Neural progenitor cell (in vitro differentiated cells): Measurements from ENCODE around the gene PLCH2. TPM values are rescaled to one million over a fixed set of nuclear protein-coding genes. Genes with fewer than 3 reads are reported as not detected.

Experiments used
- DNase-seq: peaks from one replicate; pipeline ENCODE4 v3.0.0-alpha.2; 2016; ENCODE audit warnings: low spot score
- H2AFZ ChIP-seq: fragments of 200-600 bp; sonication (generic); replicated peaks from 2 replicates; pipeline ENCODE4 v1.6.1; 2016; ENCODE audit warnings: antibody characterized with exemption
- H3F3A ChIP-seq: fragments of 200-600 bp; sonication (generic); 2 replicates; pipeline ENCODE4 v1.6.1; 2016; ENCODE audit warnings: antibody characterized with exemption, low read depth
- H3K27ac ChIP-seq: fragments of 200-600 bp; sonication (generic); 2 replicates; pipeline ENCODE4 v1.5.1; 2016; ENCODE audit warnings: mild to moderate bottlenecking
- H3K27me3 ChIP-seq: fragments of 200-600 bp; sonication (generic); 2 replicates; pipeline ENCODE4 v1.6.1; 2016; ENCODE audit warnings: mild to moderate bottlenecking, moderate library complexity
- H3K36me3 ChIP-seq: fragments of 200-600 bp; sonication (generic); 2 replicates; pipeline ENCODE4 v1.5.1; 2016
- H3K4me1 ChIP-seq: fragments of 200-600 bp; sonication (generic); 2 replicates; pipeline ENCODE4 v1.6.1; 2016; ENCODE audit warnings: mixed run types
- H3K4me2 ChIP-seq: fragments of 200-600 bp; sonication (generic); 2 replicates; pipeline ENCODE4 v1.6.1; 2016
- H3K4me3 ChIP-seq: fragments of 200-600 bp; sonication (generic); 2 replicates; pipeline ENCODE4 v1.5.1; 2016
- H3K79me2 ChIP-seq: fragments of 200-600 bp; sonication (generic); 2 replicates; pipeline ENCODE4 v1.6.1; 2016; ENCODE audit warnings: low read depth
- H3K9ac ChIP-seq: fragments of 200-600 bp; sonication (generic); 2 replicates; pipeline ENCODE4 v1.6.1; 2016
- H3K9me3 ChIP-seq: fragments of 200-600 bp; sonication (generic); 2 replicates; pipeline ENCODE4 v1.5.1; 2016; ENCODE audit warnings: low read depth
- H4K20me1 ChIP-seq: fragments of 200-600 bp; sonication (generic); 2 replicates; pipeline ENCODE4 v1.6.1; 2016; ENCODE audit warnings: low read depth
- H3K27ac Mint-ChIP-seq: 3 replicates; pipeline ENCODE4 v1.8.0; 2021; ENCODE audit warnings: mixed read lengths
- H3K27me3 Mint-ChIP-seq: 2 replicates; pipeline ENCODE4 v1.8.0; 2022; ENCODE audit warnings: low read depth, mild to moderate bottlenecking, inconsistent platforms, moderate library complexity, mixed read lengths; ENCODE audit not compliant: insufficient read depth
- H3K36me3 Mint-ChIP-seq: 3 replicates; pipeline ENCODE4 v1.8.0; 2021; ENCODE audit warnings: mixed read lengths
- H3K4me1 Mint-ChIP-seq: 3 replicates; pipeline ENCODE4 v1.8.0; 2021; ENCODE audit warnings: mixed read lengths
- H3K4me3 Mint-ChIP-seq: 3 replicates; pipeline ENCODE4 v1.8.0; 2021; ENCODE audit warnings: mild to moderate bottlenecking, moderate library complexity, mixed read lengths
- H3K9me3 Mint-ChIP-seq: 3 replicates; pipeline ENCODE4 v1.8.0; 2020; ENCODE audit warnings: mixed read lengths
- CTCF ChIP-seq: fragments of 200-600 bp; sonication (generic); IDR thresholded peaks from 2 replicates; pipeline ENCODE4 v1.5.1; 2017; ENCODE audit warnings: antibody characterized with exemption, mild to moderate bottlenecking
- EZH2 ChIP-seq: fragments of 200-600 bp; sonication (generic); IDR thresholded peaks from 2 replicates; pipeline ENCODE4 v1.6.1; 2017; ENCODE audit warnings: antibody characterized with exemption, mild to moderate bottlenecking, moderate library complexity
- EZH2phosphoT487 ChIP-seq: fragments of 200-600 bp; sonication (generic); IDR thresholded peaks from 2 replicates; pipeline ENCODE4 v1.6.1; 2017; ENCODE audit warnings: antibody characterized with exemption
- total RNA-seq: library from RNA; depleted of rRNA; stranded (reverse); fragments of >200 nt; gene quantifications from 2 replicates; pipeline ENCODE4 v1.2.3, GENCODE V29; 2015; ENCODE audit warnings: low replicate concordance

Gene PLCH2
- total RNA-seq, 1 donor from 2014 or later = 0.54 TPM

- H3K27ac ChIP-seq = no peak overlapping the region
- Mint-ChIP-seq H3K27me3 (peaks cover 13% of the 10 kb centered on the region), H3K9me3 (peaks cover 2% of the 10 kb centered on the region), H3K36me3 (no peaks in the 10 kb centered on the region), H3K27ac (no peak overlapping the region), H3K4me3 (no peak overlapping the region), H3K4me1 (peaks cover 19% of the 10 kb centered on the region)
- H3K4me1 ChIP-seq = peaks cover 13% of the 10 kb centered on the region
- no peaks in the 10 kb centered on the region for H3K9me3 ChIP-seq
- TF ChIP-seq EZH2phosphoT487 (no peak), CTCF (no peak), EZH2 (no peak)
- no peak for DNase-seq
- H3F3A ChIP-seq = no peaks in the 10 kb centered on the region
- H3K79me2 ChIP-seq = no peaks in the 10 kb centered on the region
- H3K27me3 ChIP-seq = peaks cover 16% of the 10 kb centered on the region
- peaks cover 16% of the 10 kb centered on the region for H4K20me1 ChIP-seq
- no peak overlapping the region for H2AFZ ChIP-seq
- H3K4me2 ChIP-seq = no peak overlapping the region
- no peaks in the 10 kb centered on the region for H3K36me3 ChIP-seq
- no peak overlapping the region for H3K9ac ChIP-seq
- no peak overlapping the region for H3K4me3 ChIP-seq
Measured at GRCh38 chr1:2462819-2463218, 13.3 kb upstream of the PLCH2 start.

DNA sequence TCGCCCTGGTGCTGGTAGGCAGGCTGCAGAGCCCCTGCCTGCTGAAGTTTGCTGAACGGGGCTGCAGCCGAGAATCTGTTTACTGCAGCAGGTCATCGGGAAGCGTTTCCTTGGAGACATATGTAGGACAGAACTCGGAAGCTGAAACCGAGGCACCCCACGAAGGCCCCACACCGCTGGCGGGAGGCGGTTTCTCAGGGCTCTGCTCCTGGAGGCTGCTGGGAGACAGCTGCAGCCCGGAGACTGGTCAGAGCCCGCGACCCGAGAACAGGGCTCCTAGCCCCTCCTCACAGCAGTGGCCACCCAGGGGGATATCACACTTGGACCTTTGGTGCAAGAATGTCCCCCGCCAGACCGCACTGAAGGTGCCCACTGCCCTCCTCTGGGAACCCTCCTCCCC lies 12.7 kb upstream of the PLCH2 start:
- Mint-ChIP-seq H3K4me3 (no peak overlapping the region), H3K27me3 (peaks cover 13% of the 10 kb centered on the region), H3K36me3 (no peaks in the 10 kb centered on the region), H3K4me1 (peaks cover 19% of the 10 kb centered on the region), H3K9me3 (peaks cover 2% of the 10 kb centered on the region), H3K27ac (no peak overlapping the region)
- Histone ChIP-seq H3K4me3 (no peak overlapping the region), H3K36me3 (no peaks in the 10 kb centered on the region), H2AFZ (no peak overlapping the region), H3F3A (no peaks in the 10 kb centered on the region), H3K9me3 (no peaks in the 10 kb centered on the region), H3K27me3 (peaks cover 19% of the 10 kb centered on the region), H3K9ac (no peak overlapping the region), H3K79me2 (no peaks in the 10 kb centered on the region), H3K27ac (no peak overlapping the region), H3K4me1 (peaks cover 13% of the 10 kb centered on the region), H4K20me1 (peaks cover 22% of the 10 kb centered on the region), H3K4me2 (no peak overlapping the region)
- DNase-seq = no peak
- no peak for TF ChIP-seq EZH2
- no peak for TF ChIP-seq EZH2phosphoT487
- TF ChIP-seq CTCF = no peak

DNA sequence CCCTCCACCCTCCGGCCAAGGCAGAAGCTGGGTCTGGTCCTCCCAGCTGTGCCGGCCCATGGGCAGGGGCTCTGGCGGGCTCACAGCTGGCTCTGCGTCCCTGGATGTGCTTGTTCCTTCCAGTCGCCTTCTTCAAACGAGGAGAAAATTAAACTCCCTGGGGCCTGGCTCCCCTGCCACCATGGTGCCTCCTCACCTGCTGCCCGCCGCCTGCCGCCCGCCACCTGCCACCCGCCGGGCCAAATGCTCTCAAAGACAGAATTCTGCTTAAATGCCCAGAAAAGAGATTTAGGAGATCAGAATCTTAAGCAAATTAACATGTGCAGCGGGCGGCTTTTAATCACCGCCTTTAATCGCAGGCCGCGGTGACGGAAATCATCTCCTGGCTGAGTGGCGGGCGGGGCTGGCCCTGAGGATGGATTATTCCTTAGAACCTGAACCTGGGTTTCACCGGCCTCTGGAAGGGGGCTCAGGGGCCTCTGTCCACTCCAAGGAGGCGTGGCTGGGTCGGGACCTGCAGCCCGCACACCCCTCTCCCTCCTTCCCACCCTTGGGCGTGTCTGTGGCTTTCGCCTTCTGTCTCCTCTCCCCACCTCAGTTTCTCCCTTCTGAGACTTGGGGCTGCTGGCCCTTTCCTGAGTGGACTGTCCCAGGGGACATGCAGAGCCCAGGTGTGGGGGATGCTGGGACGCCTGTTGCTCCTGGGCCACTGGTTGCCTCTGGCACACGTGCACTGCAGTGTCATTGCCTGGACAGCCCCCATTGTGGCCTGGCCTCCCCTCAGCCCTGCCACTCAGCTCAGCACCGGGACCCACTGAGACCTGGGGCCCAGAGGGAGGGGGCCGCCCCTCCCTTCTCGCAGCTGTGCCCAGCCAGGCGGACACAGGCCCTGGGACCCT lies 10.5 kb upstream of the PLCH2 start:
- Mint-ChIP-seq H3K9me3 (no peaks in the 10 kb centered on the region), H3K36me3 (no peaks in the 10 kb centered on the region), H3K4me1 (peaks cover 19% of the 10 kb centered on the region), H3K4me3 (no peak overlapping the region), H3K27me3 (peaks cover 16% of the 10 kb centered on the region), H3K27ac (no peak overlapping the region)
- H3K79me2 ChIP-seq = no peaks in the 10 kb centered on the region
- no peak overlapping the region for H3K4me2 ChIP-seq
- no peak for TF ChIP-seq CTCF
- no peak for TF ChIP-seq EZH2phosphoT487
- no peak for TF ChIP-seq EZH2
- DNase-seq = no peak
- H3K36me3 ChIP-seq = no peaks in the 10 kb centered on the region
- H2AFZ ChIP-seq = no peak overlapping the region
- H3K9me3 ChIP-seq = no peaks in the 10 kb centered on the region
- H3K27me3 ChIP-seq = peaks cover 25% of the 10 kb centered on the region
- no peak overlapping the region for H3K4me3 ChIP-seq
- no peak overlapping the region for H3K27ac ChIP-seq
- H3K9ac ChIP-seq = no peak overlapping the region
- H3F3A ChIP-seq = no peaks in the 10 kb centered on the region
- H3K4me1 ChIP-seq = peaks cover 13% of the 10 kb centered on the region
- H4K20me1 ChIP-seq = peaks cover 28% of the 10 kb centered on the region
